ENCODE measurements around the gene PTK6. TPM values are rescaled to one million over a fixed set of nuclear protein-coding genes. Genes with fewer than 3 reads are reported as not detected.
A peak's percentile ranks its signal among the peaks of the same experiment; 100 is the strongest.

PTK6 gene
- total RNA-seq, 1 donor from 2014 or later: not detected

DNA sequence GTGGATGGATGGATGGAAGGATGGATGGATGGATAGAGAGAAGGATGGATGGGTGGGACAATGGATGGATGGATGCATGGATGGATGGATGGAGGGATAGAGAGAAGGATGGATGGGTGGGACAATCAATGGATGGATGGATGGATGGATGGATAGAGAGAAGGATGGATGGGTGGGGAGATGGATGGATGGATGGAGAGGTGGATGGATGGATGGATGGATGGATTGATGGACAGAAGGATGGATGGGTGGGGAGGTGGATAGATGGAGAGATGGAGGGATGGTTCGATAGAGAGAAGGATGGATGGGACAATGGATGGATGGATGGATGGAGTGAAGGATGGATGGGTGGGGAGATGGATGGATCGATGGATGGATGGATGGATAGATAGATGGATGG lies 44.7 kb downstream of the PTK6 start:
- Mint-ChIP-seq H3K9me3 (ENCODE audit: unreplicated experiment) (no peaks in the 10 kb centered on the region), H3K36me3 (ENCODE audit: low read depth, unreplicated experiment) (peaks cover 15% of the 10 kb centered on the region), H3K4me3 (ENCODE audit: unreplicated experiment) (peak overlapping the region; percentile 32), H3K27me3 (ENCODE audit: unreplicated experiment) (peaks cover 11% of the 10 kb centered on the region), H3K27ac (ENCODE audit: unreplicated experiment) (no peak overlapping the region), H3K4me1 (ENCODE audit: unreplicated experiment) (no peaks in the 10 kb centered on the region)
- TF ChIP-seq, protein P1, sequence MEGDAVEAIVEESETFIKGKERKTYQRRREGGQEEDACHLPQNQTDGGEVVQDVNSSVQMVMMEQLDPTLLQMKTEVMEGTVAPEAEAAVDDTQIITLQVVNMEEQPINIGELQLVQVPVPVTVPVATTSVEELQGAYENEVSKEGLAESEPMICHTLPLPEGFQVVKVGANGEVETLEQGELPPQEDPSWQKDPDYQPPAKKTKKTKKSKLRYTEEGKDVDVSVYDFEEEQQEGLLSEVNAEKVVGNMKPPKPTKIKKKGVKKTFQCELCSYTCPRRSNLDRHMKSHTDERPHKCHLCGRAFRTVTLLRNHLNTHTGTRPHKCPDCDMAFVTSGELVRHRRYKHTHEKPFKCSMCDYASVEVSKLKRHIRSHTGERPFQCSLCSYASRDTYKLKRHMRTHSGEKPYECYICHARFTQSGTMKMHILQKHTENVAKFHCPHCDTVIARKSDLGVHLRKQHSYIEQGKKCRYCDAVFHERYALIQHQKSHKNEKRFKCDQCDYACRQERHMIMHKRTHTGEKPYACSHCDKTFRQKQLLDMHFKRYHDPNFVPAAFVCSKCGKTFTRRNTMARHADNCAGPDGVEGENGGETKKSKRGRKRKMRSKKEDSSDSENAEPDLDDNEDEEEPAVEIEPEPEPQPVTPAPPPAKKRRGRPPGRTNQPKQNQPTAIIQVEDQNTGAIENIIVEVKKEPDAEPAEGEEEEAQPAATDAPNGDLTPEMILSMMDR (IDR thresholded peaks at IDR 0.05; ENCODE audit: unreplicated experiment): no peak
- no peak for DNase-seq (ENCODE audit: low spot score)

DNA sequence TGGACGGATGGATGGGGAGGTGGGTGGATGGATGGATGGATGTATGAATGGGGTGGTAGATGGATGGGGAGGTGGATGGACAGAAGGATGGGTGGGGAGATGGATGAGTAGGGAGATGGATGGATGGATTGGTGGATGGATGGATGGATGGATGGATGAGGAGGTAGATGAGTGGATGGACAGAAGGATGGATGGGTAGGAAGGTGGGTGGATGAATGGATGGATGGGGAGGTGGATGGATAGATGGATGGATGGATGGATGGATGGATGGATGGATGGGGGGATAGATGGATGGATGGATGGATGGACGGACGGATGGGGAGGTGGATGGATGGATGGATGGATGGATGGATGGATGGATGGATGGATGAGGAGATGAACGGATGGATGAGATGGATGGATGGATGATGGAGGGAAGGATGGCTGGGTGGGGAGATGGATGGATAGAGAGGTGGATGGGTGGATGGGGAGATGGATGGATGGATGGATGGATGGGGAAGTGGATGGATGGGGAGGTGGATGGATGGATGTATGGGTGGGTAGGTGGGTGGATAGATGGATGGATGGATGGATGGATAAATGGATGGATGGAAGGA lies 45.4 kb downstream of the PTK6 start:
- Mint-ChIP-seq H3K27ac (ENCODE audit: unreplicated experiment) (no peak overlapping the region), H3K4me1 (ENCODE audit: unreplicated experiment) (no peaks in the 10 kb centered on the region), H3K9me3 (ENCODE audit: unreplicated experiment) (no peaks in the 10 kb centered on the region), H3K36me3 (ENCODE audit: low read depth, unreplicated experiment) (peaks cover 15% of the 10 kb centered on the region), H3K27me3 (ENCODE audit: unreplicated experiment) (peaks cover 8% of the 10 kb centered on the region), H3K4me3 (ENCODE audit: unreplicated experiment) (no peak overlapping the region)
- TF ChIP-seq, protein P1 (IDR thresholded peaks at IDR 0.05; ENCODE audit: unreplicated experiment): no peak
- DNase-seq (ENCODE audit: low spot score): no peak

DNA sequence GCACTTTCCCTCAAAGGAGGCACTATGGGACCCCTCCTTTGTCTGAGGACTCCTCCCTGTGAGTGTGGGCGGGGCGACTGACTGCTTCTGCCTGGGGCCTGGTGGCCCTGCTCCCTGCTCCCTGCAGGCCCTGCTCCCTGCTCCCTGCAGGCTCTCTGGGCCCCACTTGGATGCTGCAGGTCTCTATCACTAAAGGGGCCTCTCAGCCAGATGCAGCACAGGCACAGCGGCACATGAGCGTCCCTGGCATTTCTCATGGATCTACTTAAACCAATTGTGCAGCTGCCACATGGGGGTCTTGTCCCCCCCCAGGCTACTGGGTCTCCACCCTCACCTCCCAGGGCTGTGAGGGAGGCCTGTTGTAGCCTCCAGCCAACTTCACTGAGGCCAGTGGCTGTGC lies 46.1 kb downstream of the PTK6 start:
- no peak for DNase-seq (ENCODE audit: low spot score)
- peaks cover 15% of the 10 kb centered on the region for H3K36me3 Mint-ChIP-seq (ENCODE audit: low read depth, unreplicated experiment)
- H3K27me3 Mint-ChIP-seq (ENCODE audit: unreplicated experiment): peaks cover 7% of the 10 kb centered on the region
- H3K27ac Mint-ChIP-seq (ENCODE audit: unreplicated experiment): no peak overlapping the region
- H3K4me3 Mint-ChIP-seq (ENCODE audit: unreplicated experiment): no peak overlapping the region
- no peaks in the 10 kb centered on the region for H3K4me1 Mint-ChIP-seq (ENCODE audit: unreplicated experiment)
- no peaks in the 10 kb centered on the region for H3K9me3 Mint-ChIP-seq (ENCODE audit: unreplicated experiment)
- TF ChIP-seq, protein P1 (IDR thresholded peaks at IDR 0.05; ENCODE audit: unreplicated experiment): no peak

DNA sequence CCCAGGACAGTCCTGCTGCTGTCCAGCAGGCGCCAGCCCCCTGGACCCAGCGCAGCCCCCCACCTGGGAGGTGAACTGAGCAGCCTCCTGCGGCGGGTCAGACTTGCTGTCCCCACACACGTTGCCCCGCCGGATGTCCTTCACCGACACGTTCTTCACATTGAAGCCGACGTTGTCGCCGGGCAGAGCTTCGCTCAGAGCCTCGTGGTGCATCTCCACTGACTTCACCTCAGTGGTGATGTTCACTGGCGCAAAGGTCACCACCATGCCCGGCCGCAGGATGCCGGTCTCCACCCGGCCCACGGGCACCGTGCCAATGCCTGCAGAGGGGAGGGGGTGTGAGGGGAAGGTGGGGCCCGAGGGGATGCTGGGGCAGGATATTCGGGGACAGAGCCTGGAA lies 46.8 kb downstream of the PTK6 start:
- Mint-ChIP-seq H3K9me3 (ENCODE audit: unreplicated experiment) (no peaks in the 10 kb centered on the region), H3K4me3 (ENCODE audit: unreplicated experiment) (no peak overlapping the region), H3K27ac (ENCODE audit: unreplicated experiment) (no peak overlapping the region), H3K4me1 (ENCODE audit: unreplicated experiment) (no peaks in the 10 kb centered on the region), H3K36me3 (ENCODE audit: low read depth, unreplicated experiment) (peaks cover 15% of the 10 kb centered on the region), H3K27me3 (ENCODE audit: unreplicated experiment) (peaks cover 7% of the 10 kb centered on the region)
- no peak for DNase-seq (ENCODE audit: low spot score)
- TF ChIP-seq, protein P1 (IDR thresholded peaks at IDR 0.05; ENCODE audit: unreplicated experiment): no peak

DNA sequence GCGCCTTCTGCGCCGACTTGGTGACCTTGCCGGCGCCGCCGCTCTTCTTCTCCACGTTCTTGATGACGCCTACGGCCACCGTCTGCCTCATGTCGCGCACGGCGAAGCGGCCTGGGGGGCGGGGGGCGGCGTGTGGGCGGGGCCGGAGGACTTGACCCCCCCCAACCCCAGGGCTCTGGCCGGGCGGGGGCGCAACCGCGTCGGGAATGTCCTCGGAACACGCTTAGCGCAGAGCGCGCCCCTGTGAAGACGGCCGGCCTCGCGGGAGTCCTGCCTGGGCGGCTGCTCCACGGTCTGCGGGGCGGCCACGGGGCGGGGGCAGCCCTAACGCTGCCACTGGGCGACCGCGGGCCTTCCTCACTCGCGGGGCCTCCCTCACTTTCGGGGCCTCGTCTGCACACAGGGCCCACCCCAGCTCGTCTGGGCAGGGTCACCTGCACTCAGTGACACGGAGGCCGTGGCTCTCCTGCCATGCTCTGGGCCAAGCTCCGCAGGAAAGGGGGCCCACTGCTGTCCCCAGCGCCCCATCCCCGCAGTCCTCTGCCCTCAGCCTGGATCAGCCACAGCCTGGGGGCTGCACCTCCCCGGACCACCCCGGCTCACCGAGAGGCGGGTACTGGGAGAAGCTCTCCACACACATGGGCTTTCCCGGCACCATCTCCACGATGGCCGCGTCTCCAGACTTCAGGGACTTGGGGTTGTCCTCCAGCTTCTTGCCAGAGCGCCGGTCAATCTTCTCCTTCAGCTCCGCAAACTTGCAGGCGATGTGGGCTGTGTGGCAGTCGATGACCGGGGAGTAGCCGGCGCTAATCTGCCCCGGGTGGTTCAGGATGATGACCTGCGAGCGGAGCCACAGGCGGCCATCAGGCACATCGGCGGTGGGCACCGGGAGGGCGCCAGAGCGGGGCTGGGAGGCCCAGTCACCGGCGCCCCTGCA lies 48.6 kb downstream of the PTK6 start:
- H3K27me3 Mint-ChIP-seq (ENCODE audit: unreplicated experiment): peaks cover 7% of the 10 kb centered on the region
- peaks cover 15% of the 10 kb centered on the region for H3K36me3 Mint-ChIP-seq (ENCODE audit: low read depth, unreplicated experiment)
- H3K9me3 Mint-ChIP-seq (ENCODE audit: unreplicated experiment): no peaks in the 10 kb centered on the region
- TF ChIP-seq, protein P1 (IDR thresholded peaks at IDR 0.05; ENCODE audit: unreplicated experiment): no peak
- no peaks in the 10 kb centered on the region for H3K4me1 Mint-ChIP-seq (ENCODE audit: unreplicated experiment)
- H3K4me3 Mint-ChIP-seq (ENCODE audit: unreplicated experiment): no peak overlapping the region
- no peak for DNase-seq (ENCODE audit: low spot score)
- no peak overlapping the region for H3K27ac Mint-ChIP-seq (ENCODE audit: unreplicated experiment)
